Activated T-helper 1 cell treated with anti-CD3 and anti-CD28 coated beads, Interleukin-12 subunit alpha, Interleukin-12 subunit beta, Interleukin-2, Interleukin-4 antibody, amounts not matched to agents 30 ng/mL and 10 ng/mL and 1 ng/mL, durations not matched to agents 14 hours and 24 hours and 36 hours (primary cell): Measurements from ENCODE around the gene PARD3B. TPM values are rescaled to one million over a fixed set of nuclear protein-coding genes. Genes with fewer than 3 reads are reported as not detected.

Experiments used
- DNase-seq: peaks from one replicate; pipeline ENCODE4 v3.0.0; 2021; ENCODE audit warnings: low spot score
- H3K27ac Mint-ChIP-seq: one replicate; pipeline ENCODE4 v1.8.0; 2021; ENCODE audit warnings: mild to moderate bottlenecking, mixed read lengths
- H3K27me3 Mint-ChIP-seq: one replicate; pipeline ENCODE4 v1.8.0; 2022; ENCODE audit warnings: mild to moderate bottlenecking, moderate library complexity, mixed read lengths; ENCODE audit not compliant: insufficient read depth
- H3K36me3 Mint-ChIP-seq: one replicate; pipeline ENCODE4 v1.8.0; 2021; ENCODE audit warnings: low read depth, mixed read lengths
- H3K4me1 Mint-ChIP-seq: one replicate; pipeline ENCODE4 v1.8.0; 2021; ENCODE audit warnings: low read depth, mixed read lengths
- H3K4me3 Mint-ChIP-seq: one replicate; pipeline ENCODE4 v1.8.0; 2021; ENCODE audit warnings: mild to moderate bottlenecking, moderate library complexity, mixed read lengths
- H3K9me3 Mint-ChIP-seq: one replicate; pipeline ENCODE4 v1.8.0; 2021; ENCODE audit warnings: mixed read lengths
- intact Hi-C: fragments of 100-400 bp; cut with micrococcal nuclease; formaldehyde crosslinking; loops from one replicate; pipeline ENCODE4 v1.15.1; 2024
- total RNA-seq: library from RNA; stranded (reverse); gene quantifications from 2 replicates; pipeline ENCODE4 v1.2.3, GENCODE V29; 2022

PARD3B gene
- total RNA-seq, 1 donor from 2014 or later, result 0.26 TPM

- Mint-ChIP-seq H3K4me3 (no peak overlapping the region), H3K27me3 (peaks cover 4% of the 10 kb centered on the region), H3K36me3 (no peaks in the 10 kb centered on the region), H3K4me1 (no peaks in the 10 kb centered on the region), H3K27ac (no peak overlapping the region), H3K9me3 (peaks cover 4% of the 10 kb centered on the region)
- intact Hi-C loops, result no loop called here
- no peak for DNase-seq
These were observed 807.3 kb downstream of the PARD3B start for GRCh38 chr2:205352593-205352992.

- Mint-ChIP-seq H3K9me3 (peaks cover 4% of the 10 kb centered on the region), H3K27ac (no peak overlapping the region), H3K4me1 (no peaks in the 10 kb centered on the region), H3K4me3 (no peak overlapping the region), H3K27me3 (peaks cover 7% of the 10 kb centered on the region), H3K36me3 (no peaks in the 10 kb centered on the region)
- no peak for DNase-seq
- intact Hi-C loops, result no loop called here
These were observed 812.5 kb downstream of the PARD3B start for GRCh38 chr2:205357732-205358131.

GRCh38 chr2:205358351-205358815 is 813.1 kb downstream of the PARD3B start:
- Mint-ChIP-seq H3K27ac (no peak overlapping the region), H3K4me3 (no peak overlapping the region), H3K36me3 (no peaks in the 10 kb centered on the region), H3K9me3 (peaks cover 4% of the 10 kb centered on the region), H3K4me1 (no peaks in the 10 kb centered on the region), H3K27me3 (peaks cover 7% of the 10 kb centered on the region)
- DNase-seq, result no peak
- intact Hi-C loops, result no loop called here

GRCh38 chr2:205361272-205361671 is 816.0 kb downstream of the PARD3B start:
- intact Hi-C loops, result no loop called here
- peaks cover 7% of the 10 kb centered on the region for H3K27me3 Mint-ChIP-seq
- H3K9me3 Mint-ChIP-seq, result no peaks in the 10 kb centered on the region
- no peak overlapping the region for H3K4me3 Mint-ChIP-seq
- no peak for DNase-seq
- no peak overlapping the region for H3K27ac Mint-ChIP-seq
- H3K4me1 Mint-ChIP-seq, result no peaks in the 10 kb centered on the region
- no peaks in the 10 kb centered on the region for H3K36me3 Mint-ChIP-seq

GRCh38 chr2:205361970-205362369 is 816.7 kb downstream of the PARD3B start:
- no peaks in the 10 kb centered on the region for H3K9me3 Mint-ChIP-seq
- no peak overlapping the region for H3K27ac Mint-ChIP-seq
- no peak overlapping the region for H3K4me3 Mint-ChIP-seq
- intact Hi-C loops, result no loop called here
- no peaks in the 10 kb centered on the region for H3K4me1 Mint-ChIP-seq
- peaks cover 7% of the 10 kb centered on the region for H3K27me3 Mint-ChIP-seq
- H3K36me3 Mint-ChIP-seq, result no peaks in the 10 kb centered on the region
- no peak for DNase-seq

- H3K4me1 Mint-ChIP-seq, result no peaks in the 10 kb centered on the region
- H3K27me3 Mint-ChIP-seq, result peaks cover 6% of the 10 kb centered on the region
- DNase-seq, result no peak
- H3K9me3 Mint-ChIP-seq, result no peaks in the 10 kb centered on the region
- H3K4me3 Mint-ChIP-seq, result no peak overlapping the region
- no peaks in the 10 kb centered on the region for H3K36me3 Mint-ChIP-seq
- no peak overlapping the region for H3K27ac Mint-ChIP-seq
- intact Hi-C loops, result no loop called here
These were observed 819.0 kb downstream of the PARD3B start for GRCh38 chr2:205364261-205364660.

GRCh38 chr2:205366336-205367060 is 821.2 kb downstream of the PARD3B start:
- Mint-ChIP-seq H3K9me3 (no peaks in the 10 kb centered on the region), H3K4me3 (no peak overlapping the region), H3K36me3 (no peaks in the 10 kb centered on the region), H3K4me1 (no peaks in the 10 kb centered on the region), H3K27ac (no peak overlapping the region), H3K27me3 (peaks cover 3% of the 10 kb centered on the region)
- no peak for DNase-seq
- intact Hi-C loops, result no loop called here

- intact Hi-C loops, result no loop called here
- no peak for DNase-seq
- Mint-ChIP-seq H3K4me3 (no peak overlapping the region), H3K9me3 (no peaks in the 10 kb centered on the region), H3K27ac (no peak overlapping the region), H3K4me1 (no peaks in the 10 kb centered on the region), H3K36me3 (no peaks in the 10 kb centered on the region), H3K27me3 (peaks cover 3% of the 10 kb centered on the region)
These were observed 822.2 kb downstream of the PARD3B start for GRCh38 chr2:205367331-205367935.

- Mint-ChIP-seq H3K4me3 (no peak overlapping the region), H3K27ac (no peak overlapping the region), H3K36me3 (no peaks in the 10 kb centered on the region), H3K9me3 (no peaks in the 10 kb centered on the region), H3K27me3 (peaks cover 3% of the 10 kb centered on the region), H3K4me1 (no peaks in the 10 kb centered on the region)
- intact Hi-C loops, result no loop called here
- no peak for DNase-seq
These were observed 824.5 kb downstream of the PARD3B start for GRCh38 chr2:205369813-205370212.

- Mint-ChIP-seq H3K27me3 (peaks cover 3% of the 10 kb centered on the region), H3K4me3 (no peak overlapping the region), H3K9me3 (no peaks in the 10 kb centered on the region), H3K4me1 (no peaks in the 10 kb centered on the region), H3K27ac (no peak overlapping the region), H3K36me3 (no peaks in the 10 kb centered on the region)
- intact Hi-C loops, result no loop called here
- DNase-seq, result no peak
These were observed 825.5 kb downstream of the PARD3B start for GRCh38 chr2:205370726-205371125.

GRCh38 chr2:205372141-205372540 is 826.9 kb downstream of the PARD3B start:
- no peak overlapping the region for H3K4me3 Mint-ChIP-seq
- no peaks in the 10 kb centered on the region for H3K36me3 Mint-ChIP-seq
- intact Hi-C loops, result no loop called here
- H3K9me3 Mint-ChIP-seq, result no peaks in the 10 kb centered on the region
- DNase-seq, result no peak
- H3K27ac Mint-ChIP-seq, result no peak overlapping the region
- H3K27me3 Mint-ChIP-seq, result peaks cover 3% of the 10 kb centered on the region
- H3K4me1 Mint-ChIP-seq, result no peaks in the 10 kb centered on the region

GRCh38 chr2:205375461-205376448 is 830.5 kb downstream of the PARD3B start:
- intact Hi-C loops, result no loop called here

GRCh38 chr2:205377324-205377723 is 832.0 kb downstream of the PARD3B start:
- intact Hi-C loops, result no loop called here
- H3K36me3 Mint-ChIP-seq, result no peaks in the 10 kb centered on the region
- H3K4me1 Mint-ChIP-seq, result no peaks in the 10 kb centered on the region
- DNase-seq, result no peak
- no peaks in the 10 kb centered on the region for H3K9me3 Mint-ChIP-seq
- H3K27ac Mint-ChIP-seq, result no peak overlapping the region
- no peak overlapping the region for H3K4me3 Mint-ChIP-seq
- H3K27me3 Mint-ChIP-seq, result no peaks in the 10 kb centered on the region

More at GRCh38 chr2:205375461-205376448, 830.5 kb downstream of the PARD3B start:
- no peak overlapping the region for H3K4me3 Mint-ChIP-seq
- no peaks in the 10 kb centered on the region for H3K36me3 Mint-ChIP-seq
- H3K4me1 Mint-ChIP-seq, result no peaks in the 10 kb centered on the region
- DNase-seq, result no peak
- no peaks in the 10 kb centered on the region for H3K27me3 Mint-ChIP-seq
- H3K27ac Mint-ChIP-seq, result no peak overlapping the region
- no peaks in the 10 kb centered on the region for H3K9me3 Mint-ChIP-seq
